Epithelial cell of prostate (primary cell): ENCODE results near the gene NR3C2.
"Not testable (repeated sequence)": the region's sequence is repeated elsewhere in the genome, so short reads cannot be mapped to it uniquely, and the experiment has no call there.

Experiments
- DNase-seq: peaks from one replicate; pipeline ENCODE4 v3.0.0-alpha.2; 2011; ENCODE audit warnings: low read depth, low spot score
- H3K27ac ChIP-seq: fragments of 450-650 bp; 2 replicates; pipeline ENCODE4 v1.5.1; 2017; ENCODE audit warnings: mild to moderate bottlenecking

The NR3C2 gene

DNA sequence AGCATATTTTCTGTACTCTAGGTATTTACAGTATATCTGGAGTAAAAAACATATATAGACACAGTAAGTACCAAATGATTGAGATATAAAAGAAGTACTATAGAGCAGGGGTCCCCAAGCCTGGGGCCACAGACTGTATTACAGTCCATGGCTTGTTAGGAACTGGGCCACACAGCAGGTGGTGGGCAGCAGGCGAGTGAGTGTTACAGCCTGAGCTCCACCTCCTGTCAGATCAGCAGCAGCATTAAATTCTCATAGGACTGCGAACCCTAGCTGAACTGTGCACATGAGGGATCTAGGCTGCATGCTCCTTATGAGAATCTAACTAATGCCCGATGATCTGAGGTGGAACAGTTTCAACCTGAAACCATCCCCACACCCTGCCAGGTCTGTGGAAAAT lies 300.7 kb downstream of the NR3C2 start:
- H3K27ac ChIP-seq, result no peak overlapping the region

GRCh38 chr4:148126825-148127224 lies 315.4 kb downstream of the NR3C2 start:
- DNase-seq, result no peak
- no peak overlapping the region for H3K27ac ChIP-seq

More for the DNA sequence above, 300.7 kb downstream of the NR3C2 start:
- no peak for DNase-seq

GRCh38 chr4:148124512-148124911 lies 317.7 kb downstream of the NR3C2 start:
- no peak overlapping the region for H3K27ac ChIP-seq
- no peak for DNase-seq

DNA sequence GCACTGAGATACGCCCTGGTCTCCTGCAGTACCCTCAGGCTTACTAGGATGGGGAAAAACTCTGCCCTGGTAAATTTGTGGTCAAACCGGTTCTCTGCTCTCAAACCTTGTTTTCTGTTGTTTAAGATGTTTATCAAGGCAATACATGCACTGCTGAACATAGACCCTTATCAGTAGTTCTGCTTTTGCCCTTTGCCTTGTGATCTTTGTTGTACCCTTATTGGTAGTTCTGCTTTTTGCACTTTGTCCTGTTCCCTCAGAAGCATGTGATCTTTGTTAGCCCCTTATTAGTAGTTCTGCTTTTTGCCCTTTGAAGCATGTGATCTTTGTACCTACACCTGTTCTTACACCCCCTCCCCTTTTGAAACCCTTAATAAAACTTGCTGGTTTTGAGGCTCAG lies 319.1 kb downstream of the NR3C2 start:
- not testable (repeated sequence) for H3K27ac ChIP-seq, DNase-seq

DNA sequence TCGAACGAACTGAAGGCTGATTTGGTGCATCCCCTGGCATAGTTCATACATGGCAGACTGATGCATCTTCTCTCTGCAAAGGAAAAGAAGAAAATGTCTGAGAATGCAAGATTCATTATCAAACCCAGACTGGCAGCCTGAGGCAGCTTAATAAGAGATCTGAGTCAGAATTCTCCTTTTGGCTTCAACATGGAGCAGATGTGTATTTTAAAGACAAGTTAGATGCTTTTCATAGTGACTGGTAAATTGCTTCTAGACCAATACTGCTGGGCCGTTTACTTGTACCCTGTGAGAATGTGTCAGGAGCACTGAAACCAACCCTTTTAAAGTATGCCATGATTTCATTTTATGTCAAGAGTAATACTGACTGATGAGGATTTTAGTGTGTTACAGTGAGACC lies 322.0 kb downstream of the NR3C2 start:
- H3K27ac ChIP-seq, result no peak overlapping the region
- DNase-seq, result no peak

- H3K27ac ChIP-seq, result no peak overlapping the region
- no peak for DNase-seq
Observed at GRCh38 chr4:148118633-148119032, 323.6 kb downstream of the NR3C2 start.

DNA sequence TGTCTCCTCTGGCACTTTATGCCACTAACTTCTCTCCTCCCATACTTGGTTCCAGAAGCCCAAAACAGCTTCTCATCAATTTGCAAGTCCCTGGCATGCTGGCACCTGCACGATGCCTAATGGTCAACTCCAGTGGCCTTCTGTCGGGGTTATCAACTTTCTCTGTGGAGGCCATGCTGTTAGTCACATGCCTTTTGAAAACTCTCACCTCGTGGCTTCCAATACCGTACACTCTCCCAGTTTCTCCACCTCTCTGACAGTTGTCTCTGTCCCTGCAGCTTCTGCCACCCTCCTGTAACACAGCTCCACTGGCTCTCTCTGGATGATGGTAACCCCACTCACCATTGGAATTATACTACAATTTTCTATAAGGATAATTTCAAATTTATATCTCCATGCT lies 324.0 kb downstream of the NR3C2 start:
- no peak for DNase-seq
- H3K27ac ChIP-seq, result no peak overlapping the region

- H3K27ac ChIP-seq, result no peak overlapping the region
- no peak for DNase-seq
Observed at GRCh38 chr4:148116969-148117368, 325.2 kb downstream of the NR3C2 start.

DNA sequence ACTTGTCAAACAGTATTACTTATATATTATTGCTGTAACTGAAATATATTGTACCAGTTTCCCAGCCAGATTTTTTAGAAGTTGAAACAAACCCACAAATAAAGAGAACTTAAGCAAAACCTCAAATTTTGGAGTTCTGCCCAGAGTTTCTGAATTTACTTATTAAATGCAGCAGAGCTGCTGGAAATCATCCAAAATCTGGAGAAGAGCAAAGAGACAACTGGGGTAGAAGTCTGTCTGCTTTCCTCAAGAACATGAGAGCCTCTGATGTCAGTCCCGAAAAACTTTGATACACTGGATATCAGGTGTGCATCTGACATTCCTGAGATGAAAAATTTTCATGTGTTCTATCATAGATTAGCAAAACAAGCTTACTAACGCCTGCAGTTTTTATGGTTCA lies 325.9 kb downstream of the NR3C2 start:
- no peak for DNase-seq
- no peak overlapping the region for H3K27ac ChIP-seq

DNA sequence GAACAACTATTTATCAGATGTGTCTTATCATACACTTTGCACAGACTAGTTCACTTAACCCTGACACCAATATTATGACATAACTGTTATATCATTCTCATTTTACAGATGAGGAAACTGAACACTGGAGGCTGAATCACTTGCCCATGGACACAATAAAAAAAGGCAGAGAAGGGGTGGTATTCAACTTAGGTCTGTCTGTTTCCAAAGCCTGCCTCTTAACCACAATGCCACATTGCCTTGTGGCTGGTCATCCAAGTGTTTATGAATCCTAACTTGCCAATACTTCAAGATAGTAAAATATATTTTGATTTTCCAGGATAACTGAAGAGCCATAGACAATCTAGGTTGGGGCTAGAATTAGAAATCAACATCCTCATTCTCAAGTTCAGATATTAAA lies 327.8 kb downstream of the NR3C2 start:
- no peak for DNase-seq
- no peak overlapping the region for H3K27ac ChIP-seq

DNA sequence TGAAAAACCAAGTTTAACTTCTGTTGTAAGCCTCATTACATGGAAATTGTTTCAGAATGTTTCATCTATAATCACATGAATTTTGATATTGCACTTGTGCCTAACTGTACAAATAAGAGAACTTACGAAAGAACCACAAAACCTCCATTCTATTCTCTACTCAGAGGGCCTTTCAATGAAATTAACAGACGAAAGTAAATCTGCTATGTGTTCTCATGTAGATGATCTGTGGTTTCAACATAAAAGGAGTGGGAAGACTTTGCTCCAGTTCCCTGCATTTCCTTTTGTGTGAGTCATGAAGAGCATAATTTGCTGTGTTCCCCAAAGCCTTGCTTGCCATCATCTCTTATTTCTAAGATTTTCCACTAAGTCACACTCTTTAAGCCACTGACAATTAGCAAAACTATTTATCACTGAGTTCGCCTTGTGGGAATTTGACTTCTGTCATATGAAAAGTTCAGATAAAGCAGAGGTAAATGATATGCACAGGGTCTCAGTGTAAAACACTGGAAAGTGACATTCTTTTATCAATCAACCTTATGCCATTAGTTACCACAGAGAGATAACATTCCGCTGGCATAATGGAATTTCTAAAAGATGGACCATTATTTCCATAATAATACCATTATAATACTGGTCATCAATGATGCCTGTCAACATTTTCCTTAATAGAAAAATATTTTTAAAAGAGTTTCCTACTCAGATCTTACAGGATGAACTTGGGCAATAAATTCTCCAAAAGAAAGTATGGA lies 329.8 kb downstream of the NR3C2 start:
- no peak overlapping the region for H3K27ac ChIP-seq
- no peak for DNase-seq

GRCh38 chr4:148110169-148110568 lies 332.0 kb downstream of the NR3C2 start:
- DNase-seq, result no peak
- no peak overlapping the region for H3K27ac ChIP-seq

DNA sequence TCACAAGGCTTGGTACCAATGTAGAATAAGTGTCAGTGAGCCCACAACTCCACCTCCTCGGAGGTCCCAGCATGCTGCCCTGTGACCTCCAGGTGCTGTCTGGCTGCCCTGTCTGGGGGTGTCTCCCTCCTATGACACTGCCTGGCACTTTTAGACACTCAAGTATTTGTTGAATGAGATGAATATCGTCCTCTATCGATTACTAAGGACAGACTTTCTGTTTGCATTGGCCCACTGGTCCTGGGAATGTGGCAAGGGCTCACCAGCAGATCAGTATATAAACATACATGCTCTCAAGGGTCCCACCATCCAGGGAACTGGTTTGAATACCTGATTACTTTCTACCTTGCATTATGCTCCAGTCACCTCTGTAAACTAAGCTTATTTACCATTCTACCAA lies 333.0 kb downstream of the NR3C2 start:
- H3K27ac ChIP-seq, result no peak overlapping the region
- DNase-seq, result no peak

DNA sequence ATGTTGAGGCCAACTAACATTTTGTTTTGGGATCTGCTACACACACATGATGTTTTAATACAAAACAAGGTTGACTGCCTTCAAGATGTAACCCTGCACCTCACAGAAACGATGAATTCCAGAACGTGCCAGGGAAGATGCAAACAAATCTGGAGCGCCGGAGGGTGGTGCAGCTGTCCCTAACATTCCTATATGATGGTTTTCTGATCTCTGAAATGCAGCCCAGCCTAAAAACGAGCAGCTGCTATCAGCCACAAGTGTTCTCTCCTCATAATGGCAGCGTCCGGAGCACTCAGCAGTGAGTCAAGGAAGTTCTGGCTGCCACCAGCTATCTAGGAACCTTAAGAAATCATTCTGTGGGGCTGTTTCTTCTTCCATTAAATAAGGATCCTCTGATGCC lies 333.4 kb downstream of the NR3C2 start:
- H3K27ac ChIP-seq, result no peak overlapping the region

GRCh38 chr4:148103597-148104355 lies 338.4 kb downstream of the NR3C2 start:
- no peak for DNase-seq
- H3K27ac ChIP-seq, result no peak overlapping the region

More for the DNA sequence above, 333.4 kb downstream of the NR3C2 start:
- no peak for DNase-seq

DNA sequence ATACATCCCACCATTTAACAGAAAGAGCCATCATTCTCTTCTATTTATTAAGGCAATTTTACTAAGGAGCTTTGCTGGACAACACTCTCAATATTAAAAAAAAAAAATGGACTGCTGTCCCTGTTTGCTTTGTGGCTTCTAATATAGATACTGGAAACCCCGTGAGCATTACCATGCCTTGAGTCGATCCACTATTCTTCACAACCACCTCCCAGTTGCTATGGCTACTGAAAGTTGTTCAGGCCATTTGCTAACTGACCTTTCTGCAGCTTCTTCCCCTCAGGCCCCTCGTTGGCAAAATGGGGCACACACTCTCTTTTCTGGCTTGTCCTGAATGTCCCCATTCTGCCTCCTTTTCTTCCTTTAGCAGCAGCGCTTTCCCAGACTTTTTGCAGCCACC lies 340.4 kb downstream of the NR3C2 start:
- DNase-seq, result no peak

GRCh38 chr4:148101235-148101634 lies 341.0 kb downstream of the NR3C2 start:
- no peak overlapping the region for H3K27ac ChIP-seq
- no peak for DNase-seq

More for the DNA sequence above, 340.4 kb downstream of the NR3C2 start:
- no peak overlapping the region for H3K27ac ChIP-seq

- DNase-seq, result no peak
- H3K27ac ChIP-seq, result no peak overlapping the region
Observed at GRCh38 chr4:148097801-148098200, 344.4 kb downstream of the NR3C2 start.

- no peak for DNase-seq
- no peak overlapping the region for H3K27ac ChIP-seq
Observed at GRCh38 chr4:148095346-148095923, 346.8 kb downstream of the NR3C2 start.

GRCh38 chr4:148094149-148094548 lies 348.1 kb downstream of the NR3C2 start:
- no peak for DNase-seq
- H3K27ac ChIP-seq, result no peak overlapping the region

DNA sequence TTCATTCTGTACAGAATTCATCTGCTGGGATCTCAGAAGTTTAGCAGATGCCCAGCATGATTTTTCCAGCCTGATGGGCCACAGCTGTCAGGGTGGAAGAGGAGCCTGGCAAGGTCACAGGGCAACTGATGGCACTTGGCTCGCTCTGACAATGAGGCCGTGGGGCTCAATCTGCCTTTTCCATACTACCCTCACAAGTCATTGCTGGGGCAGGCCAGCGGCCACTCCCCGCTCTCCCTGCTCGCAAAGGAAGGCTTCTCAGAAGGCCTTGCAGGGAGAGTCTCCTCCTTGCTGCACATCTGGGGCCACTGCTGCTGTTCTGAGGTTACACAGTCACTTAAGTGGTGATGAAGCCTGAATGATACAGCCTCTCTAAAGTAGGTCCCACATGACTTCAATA lies 349.1 kb downstream of the NR3C2 start:
- no peak for DNase-seq
- no peak overlapping the region for H3K27ac ChIP-seq
